K562 (cell line): Measurements from ENCODE around the gene AASDH. TPM values are rescaled to one million over a fixed set of nuclear protein-coding genes. Genes with fewer than 3 reads are reported as not detected.

ENCODE experiments used
- DLX4 ChIP-seq: fragments of 250-450 bp; sonication (Bioruptor Pico); IDR thresholded peaks from 2 replicates; pipeline ENCODE4 v1.6.1; 2021; ENCODE audit warnings: mild to moderate bottlenecking
- ZKSCAN8 ChIP-seq: fragments of 200-800 bp; sonication (Bioruptor generic); IDR thresholded peaks from 2 replicates; pipeline ENCODE4 v1.6.1; 2016; ENCODE audit warnings: missing genetic modification characterization, missing compliant biosample characterization
- ZMIZ1 ChIP-seq, 2 experiments: fragments of 150-350 bp in 1 of 2; IDR thresholded peaks; 2 replicates each; pipeline ENCODE4 v1.6.1; 2012 to 2016; ENCODE audit warnings: low read depth in 2 of 2, low read length in 2 of 2, mild to moderate bottlenecking in 1 of 2, moderate library complexity in 1 of 2
- ZNF384 ChIP-seq: IDR thresholded peaks from 2 replicates; pipeline ENCODE4 v1.6.1; 2012; ENCODE audit warnings: low read depth, low read length, improper control_type of control experiment
- polyA plus RNA-seq, 8 experiments: library from polyadenylated mRNA; depleted of rRNA in 4 of 8; stranded (reverse) in 5 of 8; unstranded in 3 of 8; fragments of >200 nt; fragmentation: Nextera tagmentation in 2 of 8; fragmentation: Illumina TruSeq in 1 of 8; extraction: Ambion mirVana in 2 of 8; extraction: Trizol in 1 of 8; gene quantifications; 2 replicates each; pipeline versions ENCODE4 v1.2.1 to v1.2.3, GENCODE V29; 2011 to 2014; ENCODE audit warnings: inconsistent platforms in 1 of 8, missing spikeins in 1 of 8
- total RNA-seq, 7 experiments: library from RNA; depleted of rRNA in 6 of 7; stranded (reverse); fragments of >200 nt in 6 of 7; fragmentation: Illumina TruSeq in 2 of 7; extraction: Trizol in 2 of 7; gene quantifications; 2 replicates each; pipeline versions ENCODE4 v1.2.1 to v1.2.3, GENCODE V29; 2011 to 2021; ENCODE audit warnings: low replicate concordance in 1 of 7
- TF ChIP-seq, protein P1 (sequence below): fragments of 450-650 bp; IDR thresholded peaks from 2 replicates; pipeline ENCODE4 v1.7.1; 2018; ENCODE audit warnings: mild to moderate bottlenecking, low read depth; ENCODE audit not compliant: partially characterized antibody

The AASDH gene
- total and polyA plus RNA-seq, 9 of the 15 experiments (the other 6 are each of a cell fraction or from before 2014, with no cell fraction given): 8.6 to 29.7 (median 13.7) TPM

DNA sequence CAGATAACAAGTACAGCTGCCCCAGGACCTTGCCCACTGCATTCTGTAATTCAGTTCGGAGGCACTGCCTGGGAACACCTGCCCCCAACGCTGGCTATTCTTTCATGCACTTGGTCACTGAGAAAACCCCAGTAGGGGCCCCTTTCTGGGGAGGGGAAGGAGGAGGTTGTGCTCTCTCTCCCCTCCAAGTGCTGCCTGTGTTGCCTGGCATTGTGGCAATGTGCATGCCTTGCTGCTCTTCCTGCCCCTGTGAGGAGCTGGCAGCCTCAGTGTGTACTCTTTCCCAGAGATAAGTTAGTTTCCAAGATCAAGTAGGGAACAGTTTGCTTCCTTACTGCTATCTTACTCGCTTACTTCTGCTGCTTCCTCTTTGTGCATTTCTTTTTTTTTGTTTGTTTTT, 90.8 kb downstream of the AASDH start (continued):
- TF ChIP-seq ZMIZ1 (IDR thresholded peaks at IDR 0.05; ENCODE audit: low read depth in 2 of 2, low read length in 2 of 2): no peak
- TF ChIP-seq, protein P1, sequence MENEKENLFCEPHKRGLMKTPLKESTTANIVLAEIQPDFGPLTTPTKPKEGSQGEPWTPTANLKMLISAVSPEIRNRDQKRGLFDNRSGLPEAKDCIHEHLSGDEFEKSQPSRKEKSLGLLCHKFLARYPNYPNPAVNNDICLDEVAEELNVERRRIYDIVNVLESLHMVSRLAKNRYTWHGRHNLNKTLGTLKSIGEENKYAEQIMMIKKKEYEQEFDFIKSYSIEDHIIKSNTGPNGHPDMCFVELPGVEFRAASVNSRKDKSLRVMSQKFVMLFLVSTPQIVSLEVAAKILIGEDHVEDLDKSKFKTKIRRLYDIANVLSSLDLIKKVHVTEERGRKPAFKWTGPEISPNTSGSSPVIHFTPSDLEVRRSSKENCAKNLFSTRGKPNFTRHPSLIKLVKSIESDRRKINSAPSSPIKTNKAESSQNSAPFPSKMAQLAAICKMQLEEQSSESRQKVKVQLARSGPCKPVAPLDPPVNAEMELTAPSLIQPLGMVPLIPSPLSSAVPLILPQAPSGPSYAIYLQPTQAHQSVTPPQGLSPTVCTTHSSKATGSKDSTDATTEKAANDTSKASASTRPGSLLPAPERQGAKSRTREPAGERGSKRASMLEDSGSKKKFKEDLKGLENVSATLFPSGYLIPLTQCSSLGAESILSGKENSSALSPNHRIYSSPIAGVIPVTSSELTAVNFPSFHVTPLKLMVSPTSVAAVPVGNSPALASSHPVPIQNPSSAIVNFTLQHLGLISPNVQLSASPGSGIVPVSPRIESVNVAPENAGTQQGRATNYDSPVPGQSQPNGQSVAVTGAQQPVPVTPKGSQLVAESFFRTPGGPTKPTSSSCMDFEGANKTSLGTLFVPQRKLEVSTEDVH: no peak
- no peak for TF ChIP-seq ZNF384
- TF ChIP-seq DLX4: no peak
- no peak for TF ChIP-seq ZKSCAN8 (CRISPR knock-in tag)
